GM19238 (cell line): ENCODE data around the gene ZNF414.
"Not testable (repeated sequence)": the region's sequence is repeated elsewhere in the genome, so short reads cannot be mapped to it uniquely, and the experiment has no call there.

Source experiments
- DNase-seq: peaks from one replicate; pipeline ENCODE4 v3.0.0; 2011; ENCODE audit warnings: low spot score; ENCODE audit not compliant: insufficient read length

The ZNF414 gene

DNA sequence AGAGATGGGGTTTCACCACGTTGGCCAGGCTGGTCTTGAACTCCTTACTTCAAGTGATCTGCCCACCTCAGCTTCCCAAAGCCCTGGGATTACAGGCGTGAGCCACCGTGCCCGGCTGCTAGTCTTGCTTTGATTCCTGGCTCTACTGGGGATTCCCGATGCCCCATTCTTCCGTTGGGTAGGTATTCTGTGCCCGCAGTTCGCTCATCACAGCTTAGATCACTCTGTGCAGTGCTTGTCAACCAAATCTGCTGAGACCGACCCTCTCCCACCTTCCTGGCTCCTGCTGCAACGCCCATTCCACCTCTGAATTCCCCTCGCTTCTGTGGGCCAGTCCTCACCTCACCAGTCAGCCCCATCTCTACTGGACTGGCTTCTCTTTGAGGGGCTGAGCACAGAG is 4.6 kb upstream of the ZNF414 start:
- DNase-seq, result no peak

DNA sequence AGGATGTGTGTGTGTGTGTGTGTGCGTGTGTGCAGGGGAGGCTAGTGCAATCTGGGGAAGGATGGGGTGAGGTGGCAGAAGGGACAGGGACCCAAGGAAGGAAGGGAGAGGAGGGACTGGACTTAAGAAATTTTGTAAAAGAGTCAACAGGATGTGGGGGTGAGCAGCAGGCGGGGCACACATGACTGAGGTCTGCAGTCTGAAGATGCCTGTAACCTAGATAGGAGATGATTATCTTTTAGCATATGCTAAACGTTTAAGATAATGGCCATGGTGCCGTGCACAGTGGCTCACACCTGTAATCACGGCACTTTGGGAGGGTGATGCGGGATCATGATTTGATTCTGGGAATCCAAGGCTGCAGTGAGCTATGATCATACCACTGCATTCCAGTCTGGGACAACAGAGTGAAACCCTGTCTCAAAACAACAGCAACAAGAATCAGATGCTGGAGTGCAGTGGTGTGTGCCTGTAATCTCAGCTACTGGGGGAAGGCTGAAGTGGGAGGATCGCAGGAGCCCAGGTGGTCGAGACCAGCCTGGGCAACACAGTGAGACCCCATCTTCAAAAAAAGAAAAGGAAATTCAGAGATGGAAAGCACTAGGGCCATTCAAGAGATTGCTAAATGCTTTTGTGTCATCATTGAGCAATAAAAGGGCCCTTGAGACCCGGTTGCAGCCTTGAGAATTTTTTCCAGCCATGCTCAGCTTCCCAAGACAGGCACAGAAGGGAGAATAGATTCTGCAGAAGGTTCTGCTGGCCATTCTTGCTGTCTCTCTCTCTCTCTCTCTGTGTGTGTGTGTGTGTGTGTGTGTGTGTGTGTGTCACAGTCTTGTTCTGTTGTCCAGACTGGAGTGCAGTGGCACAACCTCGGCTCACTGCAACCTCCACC is 3.8 kb upstream of the ZNF414 start:
- DNase-seq, result no peak

DNA sequence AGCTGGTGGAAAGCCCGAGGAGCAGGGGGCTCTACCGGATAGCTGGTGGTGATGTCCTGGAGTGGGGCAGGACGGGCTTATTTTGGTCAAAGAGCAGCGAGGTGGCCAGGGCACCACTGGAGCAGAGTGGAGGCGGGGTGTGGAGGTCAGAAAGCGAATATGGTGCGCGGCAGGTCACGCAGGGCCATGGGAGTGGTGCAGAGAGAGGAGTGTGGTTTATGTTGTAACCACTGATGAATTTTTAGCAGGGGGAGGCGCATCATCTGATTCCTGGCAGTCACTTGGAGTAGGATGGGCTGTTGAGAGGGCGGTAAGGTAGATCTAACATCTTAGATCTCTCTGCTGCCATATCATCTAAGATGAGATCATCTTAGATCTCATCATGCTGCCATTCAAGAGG is 1.4 kb upstream of the ZNF414 start:
- no peak for DNase-seq

DNA sequence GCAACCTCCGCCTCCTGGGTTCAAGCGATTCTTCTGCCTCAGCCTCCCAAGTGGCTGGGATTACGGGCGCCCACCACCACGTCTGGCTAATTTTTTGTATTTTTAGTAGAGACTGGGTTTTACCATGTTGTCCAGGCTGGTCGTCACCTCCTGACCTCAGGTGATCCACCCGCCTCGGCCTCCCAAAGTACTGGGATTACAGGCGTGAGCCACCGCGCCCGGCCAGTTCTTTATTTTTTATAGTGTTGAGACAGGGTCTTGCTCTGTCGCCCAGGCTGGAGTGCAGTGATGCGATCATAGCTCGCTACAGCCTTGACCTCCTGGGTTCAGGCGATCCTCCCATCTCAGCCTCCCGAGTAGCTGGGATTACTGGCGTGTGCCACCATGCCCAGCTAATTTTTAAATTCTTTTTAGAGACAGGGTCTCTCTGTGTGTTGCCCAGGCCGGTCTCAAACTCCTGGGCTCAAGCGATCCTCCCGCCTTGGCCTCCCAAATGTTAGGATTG is 590 bp upstream of the ZNF414 start:
- DNase-seq, result not testable (repeated sequence)

DNA sequence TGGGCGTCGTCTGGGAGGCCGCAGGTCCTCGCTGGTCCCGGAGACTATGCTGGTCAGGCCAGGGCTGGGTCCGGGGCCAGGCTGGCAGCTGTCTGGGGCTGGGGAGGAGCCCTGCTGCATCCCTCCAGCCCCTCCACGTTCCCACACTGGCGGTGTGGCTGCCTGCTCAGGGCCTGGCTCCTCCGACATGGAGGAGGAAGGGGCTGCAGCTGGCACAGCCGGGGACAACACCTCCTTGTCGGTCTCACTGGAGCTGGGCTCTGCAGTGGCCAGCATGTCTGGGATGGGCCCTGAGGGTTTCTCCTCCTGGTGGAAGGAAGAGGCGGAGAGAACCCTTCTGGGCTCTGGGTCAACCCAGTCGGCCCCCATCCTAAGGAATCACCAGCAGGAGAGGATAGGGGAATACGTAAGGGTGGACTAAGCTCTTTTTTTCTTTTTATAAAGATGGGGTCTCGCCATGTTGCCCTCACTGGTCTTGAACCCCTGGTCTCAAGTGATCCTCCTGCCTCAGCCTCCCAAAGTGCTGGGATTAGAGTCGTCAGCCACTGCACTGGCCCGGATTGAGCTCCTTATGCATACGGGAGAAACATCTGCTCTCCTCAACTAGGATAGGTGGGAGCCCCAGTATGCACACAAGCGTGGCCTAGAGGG is 806 bp downstream of the ZNF414 start:
- no peak for DNase-seq

DNA sequence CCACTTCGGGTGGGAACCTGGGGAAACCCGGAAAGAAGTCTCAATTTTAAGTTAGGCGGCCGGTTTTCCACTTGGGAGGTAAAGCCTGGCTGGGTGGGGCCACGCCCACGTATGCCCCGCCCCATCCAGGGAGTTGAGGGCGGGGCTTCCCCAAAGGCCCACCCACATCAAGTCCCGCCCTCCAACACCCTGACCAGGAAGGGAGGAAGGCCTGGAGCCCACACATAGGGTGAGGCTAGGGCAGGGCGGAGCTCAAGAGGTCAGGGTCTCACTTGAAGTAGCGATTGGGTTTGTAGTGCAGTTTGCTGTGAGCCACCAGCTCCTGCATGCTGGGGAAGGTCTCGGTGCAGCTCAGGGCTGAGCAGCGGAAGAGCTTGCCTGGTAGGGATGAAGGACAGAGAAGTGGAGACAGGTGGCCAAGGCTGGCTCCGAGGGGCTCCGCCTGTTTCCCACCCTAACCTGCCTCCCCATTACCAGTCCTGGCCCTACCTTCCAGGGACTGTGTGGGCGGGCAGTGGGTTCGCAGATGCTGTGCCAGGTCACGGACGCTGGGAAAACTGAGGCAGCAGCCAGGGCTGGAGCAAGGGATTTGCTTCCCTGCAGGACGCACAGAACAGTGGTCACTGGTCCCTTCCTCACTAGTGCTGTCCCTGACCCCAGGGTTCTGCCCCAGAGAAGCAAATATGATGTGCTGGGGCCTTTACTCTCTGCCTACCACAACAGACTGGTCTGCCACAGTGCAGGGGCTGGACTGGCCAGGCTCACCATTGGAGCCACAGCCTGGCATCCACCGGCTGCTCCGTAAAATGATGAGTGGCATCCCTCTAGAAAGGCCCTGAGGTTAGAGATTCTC is 1.6 kb downstream of the ZNF414 start:
- DNase-seq, result no peak

DNA sequence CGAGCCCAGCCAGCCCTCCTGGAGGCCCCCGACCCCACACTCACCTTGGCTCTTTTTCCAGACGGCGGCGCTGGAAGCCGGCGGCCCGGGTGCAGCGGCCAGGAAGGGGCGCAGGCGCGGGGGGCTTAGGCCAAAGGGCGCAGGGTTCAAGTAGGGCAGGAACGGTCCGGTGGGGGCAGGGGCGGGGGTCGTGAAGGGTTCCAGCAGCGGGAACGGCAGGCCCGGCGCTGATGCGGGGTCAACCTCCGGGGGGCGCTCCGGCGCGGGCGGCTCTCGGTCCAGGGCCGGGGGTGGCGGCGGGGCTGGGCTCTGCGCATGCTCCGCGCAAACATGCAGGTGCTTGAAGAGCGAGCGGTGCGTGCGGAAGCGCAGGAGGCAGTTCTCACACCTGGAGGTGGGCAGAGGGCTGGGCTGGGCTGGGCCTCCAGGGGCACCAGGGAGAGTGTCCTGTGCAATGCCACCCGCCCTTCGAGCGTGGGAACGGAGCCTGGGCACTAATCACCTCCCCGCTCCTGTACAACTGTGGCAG is 2.3 kb downstream of the ZNF414 start:
- DNase-seq, result no peak

DNA sequence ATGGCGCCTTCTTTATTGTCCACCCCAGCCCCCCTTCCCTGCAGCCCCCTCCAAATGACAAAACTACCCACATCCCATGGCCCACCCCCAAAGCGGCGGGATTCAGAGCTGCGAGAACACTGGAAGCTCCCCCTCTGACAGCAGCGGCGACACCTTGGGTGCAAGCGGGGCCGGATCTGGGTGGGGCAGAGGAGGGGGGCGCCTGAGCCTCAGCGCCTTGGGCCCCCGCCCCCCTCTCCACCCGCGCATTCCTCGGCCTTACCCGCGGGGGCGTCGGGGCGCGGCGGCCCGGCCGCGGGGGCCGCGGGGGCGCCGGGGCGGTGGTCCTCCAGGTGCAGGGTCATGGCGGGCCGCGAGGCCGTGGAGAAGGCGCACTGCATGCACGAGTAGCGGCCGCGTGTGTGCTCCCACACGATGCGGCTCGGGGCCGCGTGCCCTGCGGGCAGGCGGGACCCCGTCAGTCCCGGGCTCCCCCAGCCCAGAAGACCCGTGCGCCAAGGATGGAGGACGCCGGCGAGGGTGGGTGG is 3.3 kb downstream of the ZNF414 start:
- no peak for DNase-seq

DNA sequence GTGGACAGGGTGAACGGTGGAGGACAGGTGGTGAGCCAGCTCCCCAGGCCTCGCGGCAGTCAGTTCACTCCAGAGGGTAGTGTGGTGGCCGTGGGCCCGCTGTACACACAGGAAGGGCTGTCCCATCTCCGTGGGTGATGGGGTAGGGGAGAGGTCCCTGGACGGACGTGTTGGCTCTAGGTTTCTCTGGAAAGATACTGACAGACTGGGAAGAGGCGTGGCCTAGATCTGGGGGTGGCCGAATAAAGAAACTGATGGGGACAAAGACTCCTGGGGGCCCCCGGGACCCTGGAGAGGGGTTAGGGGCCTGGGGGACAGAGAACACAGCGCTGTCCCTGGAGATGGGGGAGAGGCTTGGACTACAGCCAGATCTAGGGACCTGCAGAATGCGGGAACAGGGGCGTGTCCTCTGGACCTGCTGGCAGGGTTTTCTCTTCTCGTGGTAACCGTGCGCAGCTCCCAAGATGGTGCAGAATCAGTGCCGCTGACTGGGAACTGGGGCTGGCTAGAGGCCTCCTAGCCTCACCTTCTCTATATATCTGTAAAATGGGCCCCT is 7.5 kb downstream of the ZNF414 start:
- peak; percentile 35 for DNase-seq

DNA sequence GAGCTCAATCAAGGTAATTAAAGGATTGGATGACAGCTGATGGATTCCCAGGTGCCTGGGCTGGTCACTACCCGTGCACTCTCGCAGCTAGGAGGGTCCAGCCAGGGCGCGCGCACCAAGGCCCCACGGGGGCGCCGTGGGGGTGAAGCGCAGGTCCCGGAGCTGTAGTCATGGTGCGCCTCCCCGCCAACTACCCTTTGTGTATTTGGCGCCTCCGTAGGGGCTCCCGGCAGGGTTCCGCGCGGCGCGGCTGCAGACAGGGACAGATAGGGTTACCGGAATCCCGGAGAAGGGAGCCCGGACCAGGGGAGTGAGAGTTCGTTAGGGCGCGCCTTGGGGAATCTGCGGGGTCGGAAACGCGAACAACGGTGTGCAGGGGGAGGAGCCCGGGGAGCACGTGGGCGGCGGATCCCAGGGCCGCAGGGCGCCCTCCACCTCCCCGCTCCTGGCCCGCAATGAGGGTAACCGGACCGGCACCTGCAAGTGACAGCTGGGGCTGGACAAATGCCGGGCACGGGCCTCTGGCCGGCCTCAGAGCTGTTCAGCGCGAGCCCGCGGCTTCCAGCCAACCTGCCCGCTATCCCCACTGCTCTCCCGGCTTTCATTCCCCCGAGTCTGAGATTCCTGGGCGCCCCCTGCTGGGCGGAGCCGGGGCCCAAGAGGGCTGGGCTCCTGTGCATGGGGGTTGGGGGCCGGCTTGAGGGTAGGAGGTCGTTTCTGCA is 8.1 kb downstream of the ZNF414 start:
- DNase-seq, result peak; percentile 82

DNA sequence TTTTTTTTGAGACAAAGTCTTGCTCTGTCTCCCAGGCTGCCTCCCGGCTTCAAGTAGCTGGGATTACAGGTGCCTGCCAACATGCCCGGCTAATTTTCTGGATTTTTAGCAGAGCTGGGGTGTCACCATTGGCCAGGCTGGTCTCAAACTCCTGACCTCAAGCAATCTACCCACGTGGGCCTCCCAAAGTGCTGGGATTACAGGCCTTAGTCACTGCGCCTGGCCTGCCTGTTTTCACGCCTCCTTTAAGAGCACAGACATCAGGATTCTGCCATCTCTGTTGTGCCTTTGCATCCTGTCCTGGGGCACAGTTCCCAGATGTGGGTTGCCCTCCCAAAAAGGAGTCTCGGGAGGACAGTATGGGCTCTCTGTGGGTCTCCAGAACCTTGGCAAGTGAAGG is 9.0 kb downstream of the ZNF414 start:
- no peak for DNase-seq

DNA sequence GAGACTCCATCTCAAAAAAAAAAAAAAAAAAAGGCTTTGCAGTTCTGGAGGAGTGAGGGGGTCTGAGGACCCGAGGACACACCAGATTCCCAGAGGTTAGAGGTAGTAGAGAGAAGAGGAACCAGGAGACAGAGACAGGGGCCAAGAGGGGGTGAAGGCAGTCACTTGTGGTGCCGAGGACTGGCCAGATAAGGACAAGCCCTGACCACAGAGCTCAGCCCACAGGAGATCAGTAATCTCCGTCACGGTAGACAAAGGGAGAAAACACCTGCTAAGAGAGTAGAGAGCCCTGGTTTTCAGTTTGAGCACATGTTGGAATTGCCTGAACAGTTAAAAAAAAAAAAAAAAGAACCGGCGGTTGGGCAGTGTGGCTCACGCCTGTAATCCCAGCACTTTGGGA is 9.8 kb downstream of the ZNF414 start:
- DNase-seq, result no peak

DNA sequence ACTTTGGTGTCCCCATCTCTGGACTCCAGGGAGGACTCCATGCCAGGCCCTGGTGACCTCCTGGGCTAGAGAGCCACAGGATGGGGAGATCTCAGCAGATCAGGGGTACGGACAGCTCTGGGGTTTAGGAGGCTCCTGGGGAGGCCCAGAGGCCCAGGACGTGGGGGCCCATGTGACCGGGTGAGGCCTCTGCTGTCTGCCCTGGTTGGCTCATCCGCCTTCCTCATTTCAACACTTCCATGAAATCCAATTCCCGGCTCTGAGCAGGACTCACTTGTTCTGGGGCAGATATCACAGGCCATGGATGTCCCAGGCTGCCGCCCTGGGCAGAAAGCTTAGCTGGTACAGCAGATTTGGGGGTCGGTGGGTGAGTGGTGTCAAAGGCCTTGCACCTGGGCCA is 10.5 kb downstream of the ZNF414 start:
- DNase-seq, result no peak

DNA sequence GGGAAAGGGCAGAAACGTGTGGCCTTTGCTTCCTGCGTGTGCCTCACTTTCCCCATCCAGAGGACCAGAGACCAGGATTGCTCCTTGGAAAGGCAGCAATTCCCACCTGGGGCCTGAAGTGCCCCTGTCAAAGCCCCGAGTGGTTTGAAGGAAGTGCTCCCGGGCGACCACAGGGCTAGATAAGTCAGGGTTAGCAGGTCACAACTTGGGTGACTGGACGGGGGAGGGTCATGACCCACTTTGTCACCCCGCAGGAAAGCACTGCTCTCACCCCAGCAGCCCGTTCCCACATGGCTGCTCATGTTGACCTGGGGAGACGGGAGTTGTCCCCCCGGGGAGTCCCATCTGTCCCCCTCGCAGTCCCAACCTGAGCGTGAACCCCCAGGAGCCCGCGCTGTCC is 12.0 kb downstream of the ZNF414 start:
- no peak for DNase-seq

DNA sequence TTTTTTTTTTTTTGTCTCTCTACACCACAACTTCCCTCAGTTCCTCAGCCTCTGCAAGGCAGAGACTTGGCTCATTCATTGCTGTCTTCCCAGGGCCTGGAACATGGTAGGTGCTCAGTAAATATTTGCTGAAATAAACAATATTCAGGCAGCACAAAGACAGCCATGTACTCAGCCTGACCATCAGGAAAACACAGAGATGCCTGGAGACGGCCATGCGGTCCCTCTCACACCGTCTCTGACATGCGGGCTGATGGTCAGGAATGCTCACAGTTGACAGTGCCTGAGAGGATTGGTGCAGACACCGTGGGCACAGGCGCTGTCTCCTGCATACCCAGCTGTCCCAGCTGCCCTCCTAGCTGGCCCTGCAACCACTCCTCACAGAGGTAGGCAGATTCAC is 12.5 kb downstream of the ZNF414 start:
- no peak for DNase-seq

DNA sequence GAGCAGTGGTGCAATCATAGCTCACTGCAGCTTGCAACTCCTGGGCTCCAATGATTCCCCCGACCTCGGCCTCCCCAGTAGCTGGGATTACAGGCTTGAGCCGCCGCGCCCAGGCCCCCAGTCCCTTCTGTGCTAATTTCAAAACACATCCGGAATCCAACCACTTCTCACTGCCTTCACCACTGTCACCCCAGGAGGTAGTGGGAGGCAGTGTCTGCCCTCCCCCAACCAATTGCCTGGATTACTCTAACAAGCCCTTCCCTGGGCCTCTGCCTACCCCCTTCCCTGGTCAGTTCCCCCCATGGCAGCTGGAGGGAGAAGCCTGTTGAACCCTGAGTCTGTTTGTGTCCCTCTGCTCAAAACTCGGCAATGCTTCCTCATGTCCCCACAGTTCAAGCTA is 13.8 kb downstream of the ZNF414 start:
- DNase-seq, result no peak

DNA sequence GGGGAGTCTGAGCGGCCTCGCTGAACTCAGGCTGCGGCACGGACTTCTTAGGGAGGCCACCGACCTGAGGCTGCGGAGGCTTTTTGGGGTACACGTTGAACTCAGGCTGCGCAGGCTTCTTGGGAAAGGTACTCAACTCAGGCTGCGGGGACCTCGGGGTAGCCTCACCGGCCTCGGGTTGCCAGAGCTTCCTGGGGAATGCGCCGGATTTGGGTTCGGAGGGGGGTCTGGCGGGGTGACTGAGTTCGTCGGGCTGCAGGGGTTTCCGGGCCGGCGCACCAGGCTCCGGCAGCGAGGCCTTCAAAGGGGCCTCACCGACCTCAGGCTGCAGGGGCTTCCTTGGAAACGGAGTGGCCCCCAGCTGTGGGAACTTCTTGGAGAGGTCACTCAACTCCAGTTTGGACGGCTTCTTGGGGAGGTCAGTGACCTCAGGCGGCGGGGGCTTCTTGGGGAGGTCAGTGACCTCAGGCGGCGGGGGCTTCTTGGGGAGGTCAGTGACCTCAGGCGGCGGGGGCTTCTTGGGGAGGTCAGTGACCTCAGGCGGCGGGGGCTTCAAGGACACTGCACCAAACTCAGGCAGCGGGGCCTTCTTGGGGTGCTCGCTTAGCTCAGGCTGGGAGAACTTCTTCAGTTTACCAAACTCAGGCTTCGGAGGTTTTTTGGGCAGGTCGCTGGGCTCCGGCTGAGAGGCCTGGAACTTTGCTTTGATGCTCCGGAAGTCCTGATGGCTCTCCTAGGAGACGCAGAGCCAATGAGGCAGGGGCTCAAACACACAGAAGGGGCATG is 14.7 kb downstream of the ZNF414 start:
- DNase-seq, result no peak

DNA sequence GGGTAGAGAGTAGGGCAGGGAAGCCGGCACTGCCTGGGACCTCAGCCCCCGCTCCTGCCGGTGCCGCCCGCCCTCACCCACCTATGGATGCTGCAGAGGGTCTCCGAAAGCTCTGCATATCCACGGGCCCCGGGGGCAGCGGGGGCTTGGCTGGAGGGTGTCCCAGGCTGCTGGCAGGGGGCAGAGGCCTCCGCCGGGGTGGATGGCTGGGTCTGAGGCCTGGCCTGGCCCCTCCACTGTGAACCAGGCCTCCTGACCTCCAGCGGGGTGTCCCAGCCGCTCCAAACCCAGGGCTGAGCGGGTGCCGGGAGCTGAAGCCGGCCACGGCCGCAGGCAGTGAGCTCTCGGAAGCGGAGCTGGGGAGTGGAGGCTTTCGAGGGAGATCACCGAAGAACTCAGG is 15.7 kb downstream of the ZNF414 start:
- no peak for DNase-seq

DNA sequence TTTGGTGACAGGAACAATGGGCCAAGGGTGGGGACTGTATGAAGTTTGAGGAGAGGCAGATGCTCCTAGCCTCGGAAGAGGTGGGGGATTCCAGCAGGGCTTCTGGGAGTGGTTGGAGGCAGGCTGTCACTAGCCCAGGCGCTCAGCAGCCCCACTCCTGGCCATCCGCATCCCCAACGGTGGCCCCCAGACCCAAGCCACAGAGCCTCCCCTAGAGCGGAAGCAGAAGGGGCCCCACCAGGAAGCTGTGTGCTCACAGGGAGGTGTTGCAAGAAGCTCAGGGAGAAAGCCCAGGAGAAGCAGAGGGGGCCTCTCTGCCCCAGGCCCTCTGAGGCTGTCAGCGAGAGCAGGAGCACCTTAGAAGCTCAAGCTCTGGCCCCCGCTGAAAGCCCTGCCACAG is 19.8 kb downstream of the ZNF414 start:
- DNase-seq, result no peak

DNA sequence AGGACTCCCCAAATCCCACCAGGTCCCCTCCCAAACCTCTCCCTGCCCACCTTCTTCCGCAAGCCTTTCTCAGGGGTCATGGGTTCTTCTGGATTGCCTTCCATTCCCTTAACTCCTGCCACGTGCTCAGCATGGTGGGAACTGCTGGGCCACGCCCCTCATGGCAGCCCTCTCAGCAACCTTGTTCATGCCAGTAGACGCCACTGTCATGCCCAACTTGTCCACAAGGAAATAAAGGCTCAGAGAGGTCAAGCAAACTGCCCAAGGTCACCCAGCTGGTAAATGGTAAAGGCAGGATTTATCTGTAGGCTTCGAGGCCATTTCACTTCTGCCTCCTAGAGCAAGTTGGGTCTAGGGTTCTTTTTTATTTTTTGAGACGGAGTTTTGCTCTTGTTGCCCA is 22.4 kb downstream of the ZNF414 start:
- DNase-seq, result no peak
